Measurements from ENCODE around the gene MCFD2. TPM values are rescaled to one million over a fixed set of nuclear protein-coding genes. Genes with fewer than 3 reads are reported as not detected.

MCFD2 gene
- total RNA-seq, 2 donors from 2014 or later: 42.2 to 73.7 TPM

DNA sequence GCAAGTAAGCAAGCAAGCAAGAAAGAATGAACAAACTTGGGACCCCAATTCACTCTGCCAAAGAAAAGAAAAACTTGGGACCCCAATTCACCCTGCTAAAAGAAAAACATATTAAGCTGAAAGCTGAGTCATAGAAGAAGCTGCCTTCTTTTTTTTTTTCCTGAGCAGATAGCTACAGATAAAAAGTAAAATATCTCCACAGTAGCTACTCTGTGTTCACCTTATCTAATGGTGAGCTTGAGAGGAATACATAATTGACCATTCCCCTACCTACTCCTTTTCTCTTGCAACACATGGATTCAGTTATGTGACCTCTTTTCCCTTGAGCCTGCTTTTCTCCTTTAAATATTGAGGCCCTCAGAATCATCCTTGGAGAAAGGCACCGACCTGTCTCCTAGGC is 63.0 kb downstream of the MCFD2 start:
- WGBS, 2 donors: 88 to 89% methylated on average over 1 of the region's 1 CpG

DNA sequence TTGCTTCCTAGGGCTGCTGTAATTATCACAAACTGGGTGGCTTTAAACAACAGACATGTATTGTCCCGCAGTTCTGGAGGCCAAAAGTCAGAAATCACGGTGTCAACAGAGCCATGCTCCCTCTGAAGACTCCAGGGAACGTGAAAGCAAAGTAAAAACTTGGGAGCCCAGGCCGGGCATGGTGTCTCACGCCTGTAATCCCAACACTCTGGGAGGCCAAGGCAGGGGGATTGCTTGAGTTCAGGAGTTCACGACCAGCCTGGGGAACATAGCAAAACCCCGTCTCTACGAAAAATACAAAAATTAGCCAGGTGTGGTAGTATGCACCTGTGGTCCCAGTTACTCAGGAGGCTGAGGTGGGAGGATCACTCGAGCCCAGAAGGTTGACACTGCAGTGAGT is 63.5 kb downstream of the MCFD2 start:
- H3K4me3 ChIP-seq: no peak overlapping the region
- intact Hi-C loops (cut with DNase I): no loop called here
- peaks cover 44% of the 10 kb centered on the region for H3K4me1 ChIP-seq
- no peaks in the 10 kb centered on the region for H3K36me3 ChIP-seq (replicated peaks in 1 of 2; ENCODE audit: insufficient read depth in 1 of 2, low read depth in 2 of 2)
- H3K9me3 ChIP-seq: no peaks in the 10 kb centered on the region
- no peak for TF ChIP-seq POLR2A (IDR thresholded peaks at IDR 0.05)
- TF ChIP-seq, protein P1, sequence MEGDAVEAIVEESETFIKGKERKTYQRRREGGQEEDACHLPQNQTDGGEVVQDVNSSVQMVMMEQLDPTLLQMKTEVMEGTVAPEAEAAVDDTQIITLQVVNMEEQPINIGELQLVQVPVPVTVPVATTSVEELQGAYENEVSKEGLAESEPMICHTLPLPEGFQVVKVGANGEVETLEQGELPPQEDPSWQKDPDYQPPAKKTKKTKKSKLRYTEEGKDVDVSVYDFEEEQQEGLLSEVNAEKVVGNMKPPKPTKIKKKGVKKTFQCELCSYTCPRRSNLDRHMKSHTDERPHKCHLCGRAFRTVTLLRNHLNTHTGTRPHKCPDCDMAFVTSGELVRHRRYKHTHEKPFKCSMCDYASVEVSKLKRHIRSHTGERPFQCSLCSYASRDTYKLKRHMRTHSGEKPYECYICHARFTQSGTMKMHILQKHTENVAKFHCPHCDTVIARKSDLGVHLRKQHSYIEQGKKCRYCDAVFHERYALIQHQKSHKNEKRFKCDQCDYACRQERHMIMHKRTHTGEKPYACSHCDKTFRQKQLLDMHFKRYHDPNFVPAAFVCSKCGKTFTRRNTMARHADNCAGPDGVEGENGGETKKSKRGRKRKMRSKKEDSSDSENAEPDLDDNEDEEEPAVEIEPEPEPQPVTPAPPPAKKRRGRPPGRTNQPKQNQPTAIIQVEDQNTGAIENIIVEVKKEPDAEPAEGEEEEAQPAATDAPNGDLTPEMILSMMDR (IDR thresholded peaks at IDR 0.05): no peak
- H3K27ac ChIP-seq: no peak overlapping the region
- DNase-seq (no peak), ATAC-seq (no peak)
- 93 to 94% methylated on average over 9 of the region's 9 CpGs for WGBS, 2 donors
- H3K27me3 ChIP-seq: no peaks in the 10 kb centered on the region

More for the DNA sequence above, 63.0 kb downstream of the MCFD2 start:
- no peaks in the 10 kb centered on the region for H3K27me3 ChIP-seq
- DNase-seq (no peak), ATAC-seq (no peak)
- no peaks in the 10 kb centered on the region for H3K36me3 ChIP-seq (replicated peaks in 1 of 2; ENCODE audit: insufficient read depth in 1 of 2, low read depth in 2 of 2)
- H3K4me3 ChIP-seq: no peak overlapping the region
- no peak for TF ChIP-seq POLR2A (IDR thresholded peaks at IDR 0.05)
- TF ChIP-seq, protein P1 (IDR thresholded peaks at IDR 0.05): no peak
- intact Hi-C loops (cut with DNase I): no loop called here
- H3K27ac ChIP-seq: no peak overlapping the region
- H3K4me1 ChIP-seq: peaks cover 39% of the 10 kb centered on the region
- no peaks in the 10 kb centered on the region for H3K9me3 ChIP-seq

Small RNAs within 50 kb of the gene (small RNA-seq; reads per million reads assigned to genes)
- gene AC093732.2: not detected

Other genes starting within 250 kb of the MCFD2 start
- gene SOCS5, start 216.5 kb downstream of the MCFD2 start, total RNA-seq: 10 to 100 TPM; 11.5 to 17.9 TPM
- gene TTC7A, start 25.4 kb upstream of the MCFD2 start, total RNA-seq: 10 to 100 TPM; 33.5 to 51.7 TPM
- gene STPG4, start 239.5 kb upstream of the MCFD2 start, total RNA-seq: not detected

All from body of pancreas (tissue), 4 donors.